Inferior parietal cortex (tissue), 1 donor: ENCODE data around the gene ABHD11.
"Not testable (repeated sequence)": the region's sequence is repeated elsewhere in the genome, so short reads cannot be mapped to it uniquely, and the experiment has no call there.

ENCODE experiments used
- DNase-seq: peaks from one replicate; pipeline ENCODE4 v3.0.0-alpha.2; 2016; ENCODE audit errors: extremely low spot score

Gene ABHD11

GRCh38 chr7:73718905-73719805 is 19.4 kb downstream of the ABHD11 start, which contains the start of gene STX1A:
STX1A (minus strand) TSS chr7:73719669; CDS start chr7:73719631, 38 bp downstream.
- DNase-seq: no peak

- DNase-seq: no peak
Measured at GRCh38 chr7:73718438-73718881, 20.1 kb downstream of the ABHD11 start.

- DNase-seq: no peak
Measured at GRCh38 chr7:73717991-73718405, 20.6 kb downstream of the ABHD11 start.

- no peak for DNase-seq
Measured at GRCh38 chr7:73717025-73717807, 21.4 kb downstream of the ABHD11 start.

GRCh38 chr7:73716318-73716890 is 22.2 kb downstream of the ABHD11 start:
- no peak for DNase-seq

GRCh38 chr7:73715648-73716317 is 22.8 kb downstream of the ABHD11 start:
- DNase-seq: no peak

- not testable (repeated sequence) for DNase-seq
Measured at GRCh38 chr7:73713319-73713718, 25.3 kb downstream of the ABHD11 start.

- no peak for DNase-seq
Measured at GRCh38 chr7:73712773-73713172, 25.8 kb downstream of the ABHD11 start.

GRCh38 chr7:73708961-73709549 is 29.5 kb downstream of the ABHD11 start:
- DNase-seq: no peak

- DNase-seq: no peak
Measured at GRCh38 chr7:73707045-73707631, 31.5 kb downstream of the ABHD11 start.

GRCh38 chr7:73706126-73707044 is 32.2 kb downstream of the ABHD11 start:
- no peak for DNase-seq

- no peak for DNase-seq
Measured at GRCh38 chr7:73705551-73705920, 33.1 kb downstream of the ABHD11 start.

GRCh38 chr7:73704640-73705550 is 33.7 kb downstream of the ABHD11 start:
- DNase-seq: no peak

GRCh38 chr7:73703757-73704639 is 34.6 kb downstream of the ABHD11 start:
- DNase-seq: no peak

- no peak for DNase-seq
Measured at GRCh38 chr7:73703225-73703624, 35.4 kb downstream of the ABHD11 start.

- DNase-seq: no peak
Measured at GRCh38 chr7:73702665-73703064, 35.9 kb downstream of the ABHD11 start.

GRCh38 chr7:73702226-73702625 is 36.4 kb downstream of the ABHD11 start:
- no peak for DNase-seq
